Activated CD4-positive, alpha-beta T cell treated with anti-CD3 and anti-CD28 coated beads for 1 hour (primary cell): ENCODE measurements around the gene LRRC17.

Source experiments
- DNase-seq: peaks from one replicate; pipeline ENCODE4 v3.0.0-alpha.2; 2020

The LRRC17 gene

GRCh38 chr7:102990642-102991041 is 77.8 kb downstream of the LRRC17 start:
- no peak for DNase-seq

GRCh38 chr7:102991077-102991539 is 78.3 kb downstream of the LRRC17 start:
- DNase-seq: no peak

DNA sequence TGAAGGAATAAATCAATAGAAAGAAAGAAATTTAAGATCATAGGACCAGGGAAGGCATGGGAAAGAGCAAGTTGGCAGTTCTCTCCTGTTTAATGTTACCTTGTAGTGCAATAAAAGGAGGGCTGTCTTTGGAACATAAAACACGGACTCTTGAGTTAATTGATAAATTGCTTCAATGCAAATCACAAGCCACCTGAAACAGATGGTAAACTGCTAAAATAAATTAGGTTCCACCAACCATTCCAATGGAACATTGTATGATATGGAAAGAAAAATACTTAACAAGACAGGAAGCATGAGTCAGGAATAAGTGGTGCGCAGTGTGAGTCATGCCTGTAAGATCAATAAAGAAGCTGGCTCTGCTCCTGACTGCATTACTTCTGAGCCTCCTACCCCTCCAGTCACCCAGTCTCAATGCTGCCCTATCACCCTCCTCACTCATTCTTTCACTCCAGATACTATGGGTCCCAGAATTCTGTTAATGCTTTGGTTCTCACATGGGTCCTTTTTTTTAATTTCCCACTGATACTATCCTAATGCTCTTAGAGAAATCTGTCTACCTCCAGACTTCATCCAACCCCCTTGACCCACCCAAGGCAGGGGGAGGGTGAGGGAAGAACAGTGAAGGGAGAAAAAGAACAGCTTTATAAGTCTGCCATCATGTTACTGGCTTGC is 78.9 kb downstream of the LRRC17 start:
- DNase-seq: no peak

- no peak for DNase-seq
Measured at GRCh38 chr7:102992509-102992937, 79.7 kb downstream of the LRRC17 start.

GRCh38 chr7:102992938-102993717 is 80.3 kb downstream of the LRRC17 start:
- DNase-seq: no peak

DNA sequence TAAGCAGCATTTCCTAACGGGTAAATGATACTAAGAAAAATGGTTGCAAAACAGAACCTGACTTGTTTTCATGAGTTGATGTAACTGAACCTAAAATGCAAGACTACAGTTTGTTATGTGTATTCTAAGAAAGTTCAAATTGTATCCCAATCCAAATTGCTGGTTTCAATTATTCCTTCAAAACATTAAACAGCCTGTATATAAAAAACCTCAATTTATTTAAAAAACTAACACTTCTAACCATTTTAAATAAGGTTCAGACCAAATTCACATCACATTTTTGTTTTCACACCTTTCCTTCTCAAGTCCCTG is 80.9 kb downstream of the LRRC17 start:
- DNase-seq: no peak

GRCh38 chr7:102994567-102994966 is 81.8 kb downstream of the LRRC17 start:
- no peak for DNase-seq
